Activated CD4-positive, alpha-beta T cell treated with anti-CD3 and anti-CD28 coated beads, Interleukin-2, amount 10 ng/mL, durations not matched to agents 7 days and 5 days (primary cell): ENCODE data around the gene MEIOC. TPM values are rescaled to one million over a fixed set of nuclear protein-coding genes. Genes with fewer than 3 reads are reported as not detected.
"Not testable (repeated sequence)": the region's sequence is repeated elsewhere in the genome, so short reads cannot be mapped to it uniquely, and the experiment has no call there.

Source experiments
- CTCF ChIA-PET: fragments of 350-600 bp; sonication (Branson Sonifier 250); formaldehyde crosslinking; loops from one replicate; lab custom pipeline; 2021; ENCODE audit warnings: antibody characterized with exemption; lab: Charles Lee
- POLR2A ChIA-PET: fragments of 350-600 bp; sonication (Branson Sonifier 250); formaldehyde crosslinking; loops from one replicate; lab custom pipeline; 2021; ENCODE audit warnings: antibody characterized with exemption; lab: Charles Lee
- DNase-seq: peaks from one replicate; pipeline ENCODE4 v3.0.0-alpha.2; 2020
- H3K27ac Mint-ChIP-seq: one replicate; pipeline ENCODE4 v1.8.0; 2021; ENCODE audit warnings: mild to moderate bottlenecking, moderate library complexity, mixed read lengths
- H3K27me3 Mint-ChIP-seq: one replicate; pipeline ENCODE4 v1.8.0; 2021; ENCODE audit warnings: mixed read lengths
- H3K36me3 Mint-ChIP-seq: one replicate; pipeline ENCODE4 v1.8.0; 2021; ENCODE audit warnings: low read depth, mixed read lengths
- H3K4me1 Mint-ChIP-seq: one replicate; pipeline ENCODE4 v1.8.0; 2021; ENCODE audit warnings: mixed read lengths
- H3K4me3 Mint-ChIP-seq: one replicate; pipeline ENCODE4 v1.8.0; 2021; ENCODE audit warnings: mild to moderate bottlenecking, moderate library complexity, mixed read lengths
- H3K9me3 Mint-ChIP-seq: one replicate; pipeline ENCODE4 v1.8.0; 2021; ENCODE audit warnings: mixed read lengths
- total RNA-seq, 2 experiments: library from RNA; stranded (reverse); gene quantifications; one replicate each; pipeline ENCODE4 v1.2.3, GENCODE V29; 2021

Gene MEIOC
- under 1 TPM; 0.22 to 0.46 TPM for total RNA-seq

- H3K4me3 Mint-ChIP-seq: peak within 1 kb of the TSS; percentile 59
- H3K4me1 Mint-ChIP-seq: peaks cover 8% of the 10 kb centered on the region
- peaks cover 32% of the 10 kb centered on the region for H3K27me3 Mint-ChIP-seq
- CTCF ChIA-PET: interaction anchor here (1.0 kb wide), 1 partner anchor 41 kb away, joined by 3 read pairs; no protein-coding TSS in a partner anchor
- POLR2A ChIA-PET: no interaction called here
- peak; percentile 48 for DNase-seq
- H3K27ac Mint-ChIP-seq: no peak within 1 kb of the TSS
- no peaks in the 10 kb centered on the region for H3K36me3 Mint-ChIP-seq
- no peaks in the 10 kb centered on the region for H3K9me3 Mint-ChIP-seq
Observed at GRCh38 chr17:44655983-44656710, at the start of gene MEIOC. MEIOC (plus strand) TSS chr17:44656468; CDS start chr17:44656614, 146 bp downstream.

- ChIA-PET CTCF (no interaction called here), POLR2A (no interaction called here)
- no peak for DNase-seq
- H3K36me3 Mint-ChIP-seq: no peaks in the 10 kb centered on the region
- no peaks in the 10 kb centered on the region for H3K9me3 Mint-ChIP-seq
- H3K4me3 Mint-ChIP-seq: no peak overlapping the region
- H3K27ac Mint-ChIP-seq: no peak overlapping the region
- H3K4me1 Mint-ChIP-seq: no peaks in the 10 kb centered on the region
- peaks cover 9% of the 10 kb centered on the region for H3K27me3 Mint-ChIP-seq
Observed at GRCh38 chr17:44606658-44607057, 49.6 kb upstream of the MEIOC start.

DNA sequence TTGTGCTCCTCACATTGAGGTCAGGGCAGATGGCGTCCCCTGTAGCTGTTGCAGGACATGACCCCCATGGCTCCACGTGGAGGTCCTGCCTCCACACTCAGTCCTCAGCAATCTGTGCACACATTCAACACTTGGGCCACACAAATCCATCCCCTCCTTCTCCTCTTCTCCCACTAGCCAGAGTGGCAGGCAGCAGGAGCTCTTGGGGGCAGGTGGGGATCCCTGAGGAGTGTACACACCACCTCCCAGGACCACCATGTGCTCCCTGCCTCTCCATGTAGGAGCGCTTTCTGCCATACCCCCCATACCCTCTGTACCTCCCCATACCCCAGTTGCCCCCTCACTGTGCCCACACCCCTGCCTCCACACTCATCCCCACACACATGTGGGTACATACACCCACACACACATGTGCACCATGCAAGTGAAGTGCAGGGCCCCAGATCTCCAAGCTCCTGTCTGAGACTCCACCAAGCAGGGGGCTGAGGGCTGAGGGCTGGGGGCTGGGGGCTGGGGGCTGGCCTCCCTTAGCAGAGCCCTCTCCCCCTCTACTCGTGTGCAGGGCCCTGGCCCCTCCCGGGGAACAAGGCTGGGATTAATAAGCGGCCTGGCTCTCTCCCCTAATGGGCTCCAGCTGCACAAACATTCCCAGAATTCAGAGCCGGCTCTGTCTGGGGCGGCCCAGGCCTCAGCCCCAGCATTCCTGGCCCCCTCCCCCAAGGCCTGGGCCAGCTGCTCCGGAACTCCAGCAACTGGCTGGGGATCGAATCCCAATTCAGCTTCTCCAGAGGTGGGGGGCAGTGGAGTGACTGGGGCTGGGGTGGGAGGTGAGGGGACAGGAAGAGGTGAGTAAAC lies 48.2 kb upstream of the MEIOC start:
- ChIA-PET POLR2A (no interaction called here), CTCF (interaction anchor here (0.5 kb wide), 1 partner anchor 36 kb away, joined by 3 read pairs; no protein-coding TSS in a partner anchor)
- no peaks in the 10 kb centered on the region for H3K4me1 Mint-ChIP-seq
- H3K9me3 Mint-ChIP-seq: no peaks in the 10 kb centered on the region
- DNase-seq: no peak
- peaks cover 3% of the 10 kb centered on the region for H3K27me3 Mint-ChIP-seq
- no peak overlapping the region for H3K4me3 Mint-ChIP-seq
- H3K27ac Mint-ChIP-seq: no peak overlapping the region
- no peaks in the 10 kb centered on the region for H3K36me3 Mint-ChIP-seq

DNA sequence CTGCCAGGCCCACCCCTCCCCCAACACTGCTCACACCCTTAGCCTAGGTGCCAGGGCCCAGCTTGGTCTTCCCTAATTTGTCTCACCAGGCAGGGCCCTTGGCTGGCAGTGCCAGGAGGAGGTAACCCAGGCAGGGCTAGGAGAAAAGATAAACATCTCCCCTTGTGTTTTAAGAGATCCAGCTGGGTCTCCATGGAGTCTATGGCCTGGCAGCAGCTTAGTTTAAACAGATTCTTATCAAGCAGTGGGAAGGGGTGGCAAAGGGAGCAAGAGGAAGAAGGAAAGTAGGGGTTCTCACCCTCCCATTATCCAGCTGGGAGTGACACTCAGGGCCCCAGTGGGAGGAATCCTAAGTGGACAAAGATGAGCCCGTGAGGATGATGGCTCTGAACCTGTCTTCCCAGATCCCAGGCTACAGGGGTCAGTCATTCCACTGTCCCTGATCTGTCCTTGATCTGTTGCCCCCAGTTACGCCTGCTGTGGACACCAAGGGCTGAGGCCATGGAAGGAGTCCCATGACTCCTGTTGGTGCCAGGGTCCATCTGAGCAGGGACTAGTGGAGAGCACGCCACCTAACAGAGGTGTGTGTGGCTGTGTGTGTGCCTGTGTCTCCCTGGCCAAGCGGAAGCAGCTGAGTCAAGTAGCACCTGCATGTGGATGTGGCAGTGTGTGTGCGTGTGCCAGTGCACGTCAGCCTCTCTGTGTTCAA lies 47.4 kb upstream of the MEIOC start:
- Mint-ChIP-seq H3K36me3 (no peaks in the 10 kb centered on the region), H3K4me1 (no peaks in the 10 kb centered on the region), H3K9me3 (no peaks in the 10 kb centered on the region), H3K27ac (no peak overlapping the region), H3K4me3 (no peak overlapping the region), H3K27me3 (peaks cover 3% of the 10 kb centered on the region)
- ChIA-PET CTCF (no interaction called here), POLR2A (no interaction called here)
- DNase-seq: no peak

GRCh38 chr17:44610331-44610730 lies 45.9 kb upstream of the MEIOC start:
- DNase-seq: no peak
- no peaks in the 10 kb centered on the region for H3K9me3 Mint-ChIP-seq
- peaks cover 3% of the 10 kb centered on the region for H3K27me3 Mint-ChIP-seq
- H3K4me1 Mint-ChIP-seq: no peaks in the 10 kb centered on the region
- H3K4me3 Mint-ChIP-seq: no peak overlapping the region
- no peaks in the 10 kb centered on the region for H3K36me3 Mint-ChIP-seq
- H3K27ac Mint-ChIP-seq: no peak overlapping the region
- ChIA-PET POLR2A (no interaction called here), CTCF (interaction anchor here (1.7 kb wide), 1 partner anchor 21 kb away, joined by 3 read pairs; no protein-coding TSS in a partner anchor)

GRCh38 chr17:44610871-44611270 lies 45.4 kb upstream of the MEIOC start:
- Mint-ChIP-seq H3K9me3 (no peaks in the 10 kb centered on the region), H3K4me3 (no peak overlapping the region), H3K27ac (no peak overlapping the region), H3K4me1 (no peaks in the 10 kb centered on the region), H3K27me3 (peaks cover 3% of the 10 kb centered on the region), H3K36me3 (no peaks in the 10 kb centered on the region)
- ChIA-PET POLR2A (no interaction called here), CTCF (interaction anchor here (1.7 kb wide), 1 partner anchor 21 kb away, joined by 3 read pairs; no protein-coding TSS in a partner anchor)
- DNase-seq: no peak

- DNase-seq: no peak
- Mint-ChIP-seq H3K4me3 (no peak overlapping the region), H3K4me1 (no peaks in the 10 kb centered on the region), H3K27ac (no peak overlapping the region), H3K9me3 (no peaks in the 10 kb centered on the region), H3K36me3 (no peaks in the 10 kb centered on the region), H3K27me3 (peaks cover 7% of the 10 kb centered on the region)
- ChIA-PET CTCF (interaction anchor here (1.3 to 2.0 kb wide), 2 partner anchors 20 to 41 kb away, joined by 3 to 5 read pairs; no protein-coding TSS in a partner anchor), POLR2A (no interaction called here)
Observed at GRCh38 chr17:44614862-44615261, 41.4 kb upstream of the MEIOC start.

DNA sequence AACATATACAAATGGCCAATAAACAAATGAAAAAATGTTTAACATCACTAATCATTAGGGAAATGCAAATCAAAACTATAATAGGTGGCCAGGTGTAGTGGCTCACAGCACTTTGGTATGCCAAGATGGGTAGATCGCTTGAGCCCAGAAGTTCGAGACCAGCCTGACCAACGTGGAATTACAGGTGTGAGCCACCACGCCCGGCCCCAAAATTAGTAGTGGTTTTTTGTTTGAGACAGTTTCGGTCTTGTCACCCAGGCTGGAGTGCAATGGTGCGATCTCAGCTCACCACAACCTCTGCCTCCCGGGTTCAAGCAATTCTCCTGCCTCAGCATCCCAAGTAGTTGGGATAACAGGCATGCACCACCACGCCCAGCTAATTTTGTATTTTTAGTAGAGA lies 37.6 kb upstream of the MEIOC start:
- H3K4me3 Mint-ChIP-seq, H3K27ac Mint-ChIP-seq, POLR2A ChIA-PET, H3K36me3 Mint-ChIP-seq, H3K4me1 Mint-ChIP-seq, H3K9me3 Mint-ChIP-seq, DNase-seq, H3K27me3 Mint-ChIP-seq: not testable (repeated sequence)
- CTCF ChIA-PET: interaction anchor here (0.7 kb wide), 1 partner anchor 131 kb away, joined by 3 read pairs; no protein-coding TSS in a partner anchor

- H3K36me3 Mint-ChIP-seq: no peaks in the 10 kb centered on the region
- H3K9me3 Mint-ChIP-seq: no peaks in the 10 kb centered on the region
- POLR2A ChIA-PET: no interaction called here
Observed at GRCh38 chr17:44623070-44623725, 33.1 kb upstream of the MEIOC start.

DNA sequence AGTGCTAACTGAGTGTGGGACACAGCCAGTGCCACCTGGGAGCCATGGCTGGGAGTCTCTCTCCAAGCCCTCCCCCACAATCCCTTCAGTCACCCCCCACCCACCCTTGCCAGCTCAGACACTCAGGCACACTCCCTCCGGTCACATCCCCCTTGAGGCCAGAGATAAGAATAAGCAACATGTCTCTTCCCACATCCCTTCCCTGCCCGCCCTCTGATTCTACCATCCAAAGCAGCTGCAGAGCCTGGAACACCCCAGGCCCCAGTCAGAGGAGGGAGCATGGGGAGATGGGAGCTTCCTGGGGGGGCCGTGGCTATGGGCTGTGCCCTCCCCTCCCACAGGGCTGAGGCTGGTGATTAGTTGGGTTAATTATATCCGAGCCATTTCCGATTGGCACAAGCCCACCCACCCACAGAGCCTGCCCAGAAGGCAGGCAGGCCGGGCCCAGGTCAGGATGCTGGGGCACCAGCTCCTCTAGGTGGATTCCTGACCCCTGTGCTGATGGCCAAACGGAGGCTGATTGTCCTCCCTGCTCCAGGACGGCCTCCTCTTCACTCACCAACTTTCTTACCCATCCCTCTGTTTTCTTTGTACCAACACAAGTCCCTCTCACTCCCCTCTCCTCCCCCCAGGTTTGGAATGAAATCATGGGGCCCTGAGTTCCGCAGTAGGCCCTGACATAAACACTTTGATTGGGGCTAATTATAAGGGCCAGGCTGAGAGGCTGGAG lies 28.6 kb upstream of the MEIOC start:
- H3K4me1 Mint-ChIP-seq: peaks cover 2% of the 10 kb centered on the region
- H3K9me3 Mint-ChIP-seq: no peaks in the 10 kb centered on the region
- H3K27me3 Mint-ChIP-seq: peaks cover 13% of the 10 kb centered on the region
- no peak overlapping the region for H3K27ac Mint-ChIP-seq
- no peak overlapping the region for H3K4me3 Mint-ChIP-seq
- ChIA-PET CTCF (interaction anchor here (0.6 kb wide), 1 partner anchor 78 kb away, joined by 4 read pairs; no protein-coding TSS in a partner anchor), POLR2A (no interaction called here)
- no peaks in the 10 kb centered on the region for H3K36me3 Mint-ChIP-seq
- no peak for DNase-seq

More at GRCh38 chr17:44623070-44623725, 33.1 kb upstream of the MEIOC start:
- Mint-ChIP-seq H3K27ac (no peak overlapping the region), H3K4me3 (no peak overlapping the region), H3K27me3 (peaks cover 6% of the 10 kb centered on the region), H3K4me1 (no peaks in the 10 kb centered on the region)
- CTCF ChIA-PET: interaction anchor here (0.7 to 1.5 kb wide), 2 partner anchors 14 to 21 kb away, joined by 3 to 5 read pairs; no protein-coding TSS in a partner anchor
- DNase-seq: no peak

DNA sequence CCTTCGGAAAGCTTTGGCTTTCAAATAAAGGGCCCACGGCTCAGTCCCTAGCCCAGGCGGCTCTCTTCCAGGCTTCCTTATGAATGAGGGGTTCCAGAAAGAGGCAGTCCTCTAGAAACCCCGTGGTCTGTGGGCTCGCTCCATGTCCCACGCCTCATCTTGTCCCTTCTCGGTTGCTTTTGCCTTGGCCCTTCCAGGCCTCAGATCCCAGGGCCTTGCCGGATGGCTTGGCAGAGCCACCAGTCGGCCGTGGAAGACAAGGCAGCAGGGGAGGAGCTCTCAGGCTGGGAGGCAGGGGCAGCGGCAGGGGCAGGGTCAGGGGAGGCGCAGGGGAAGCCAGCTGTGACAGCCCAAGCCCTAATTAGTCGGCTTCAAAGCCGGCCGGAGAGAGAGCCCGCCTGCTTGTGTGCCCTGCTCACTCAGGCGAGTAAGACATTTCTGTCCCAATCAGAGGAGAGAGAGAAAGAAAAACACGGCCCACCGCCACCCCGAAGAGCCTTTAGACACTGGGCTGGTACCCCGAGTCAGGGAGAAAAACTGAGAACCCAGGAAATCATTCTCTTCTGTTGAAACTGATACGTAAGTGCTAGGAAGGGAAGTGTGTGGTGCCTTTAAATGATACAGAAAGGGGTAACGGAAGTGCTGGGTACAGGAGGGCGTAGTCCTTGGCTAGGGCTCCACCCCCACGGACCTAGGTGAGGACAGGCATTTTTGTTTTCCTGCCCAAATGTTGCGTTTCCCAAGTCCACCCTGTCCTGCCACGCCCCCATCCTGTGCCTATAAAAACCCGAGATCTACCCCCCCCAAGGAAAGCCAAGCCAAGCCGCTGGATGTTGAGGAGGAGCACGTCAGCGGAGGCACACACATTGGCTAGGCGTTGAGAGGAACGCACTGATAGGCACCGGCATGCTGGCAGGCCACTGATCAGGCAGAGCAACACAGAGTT lies 27.8 kb upstream of the MEIOC start:
- Mint-ChIP-seq H3K4me3 (no peak overlapping the region), H3K27me3 (peaks cover 13% of the 10 kb centered on the region), H3K9me3 (no peaks in the 10 kb centered on the region), H3K27ac (peak overlapping the region; percentile 57), H3K36me3 (no peaks in the 10 kb centered on the region), H3K4me1 (peaks cover 2% of the 10 kb centered on the region)
- CTCF ChIA-PET: no interaction called here
- POLR2A ChIA-PET: no interaction called here
- DNase-seq: no peak
